Cerebellar nuclear complex (tissue), 1 donor: ENCODE data around the gene SGK2.
A peak's percentile ranks its signal among the peaks of the same experiment; 100 is the strongest.

Experiments
- DNase-seq, 2 experiments: peaks; one replicate each; lab custom pipeline; 2025; lab: John Stamatoyannopoulos, UW

Gene SGK2

DNA sequence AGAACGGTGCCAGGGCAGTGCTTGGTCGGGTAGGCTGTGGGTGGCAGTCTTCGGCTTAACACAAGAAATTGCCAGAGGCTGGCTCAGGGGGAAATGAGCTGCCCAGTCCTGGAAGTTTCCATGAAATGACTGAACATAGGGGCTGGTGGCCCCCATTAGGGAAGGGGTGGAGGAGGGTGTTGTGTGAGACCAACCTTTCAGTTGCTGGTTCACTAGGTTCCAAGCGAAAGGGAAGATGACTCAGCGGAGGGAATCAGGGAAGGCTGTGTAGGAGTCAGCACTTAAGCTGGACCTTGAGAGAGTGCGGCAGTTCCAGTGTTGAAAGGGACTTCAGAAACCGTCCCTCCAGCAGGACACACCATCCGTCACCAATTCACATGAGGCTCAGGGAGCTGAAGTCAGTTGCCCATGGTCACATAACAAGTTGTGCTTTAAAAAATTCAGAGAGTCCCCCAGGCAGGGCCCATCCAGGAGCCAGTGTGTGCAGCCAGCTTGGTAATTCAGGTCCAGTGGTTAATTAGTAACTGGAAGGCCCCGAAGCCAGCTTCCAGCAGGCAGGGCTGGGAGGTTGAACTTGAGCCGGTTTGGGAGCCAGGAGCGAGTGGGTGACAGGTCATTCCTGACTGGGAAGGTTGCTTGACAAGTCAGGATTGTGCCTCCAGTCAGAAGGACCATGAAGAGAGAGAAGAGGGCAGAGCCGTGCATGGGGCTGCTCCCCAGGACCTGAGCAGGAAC lies at the start of gene SGK2:
TSS of gene SGK2 (plus strand) at position 616 of the 735 bp plus-strand sequence. CDS start 7,469 bp downstream, outside the sequence.
- no peak for DNase-seq

DNA sequence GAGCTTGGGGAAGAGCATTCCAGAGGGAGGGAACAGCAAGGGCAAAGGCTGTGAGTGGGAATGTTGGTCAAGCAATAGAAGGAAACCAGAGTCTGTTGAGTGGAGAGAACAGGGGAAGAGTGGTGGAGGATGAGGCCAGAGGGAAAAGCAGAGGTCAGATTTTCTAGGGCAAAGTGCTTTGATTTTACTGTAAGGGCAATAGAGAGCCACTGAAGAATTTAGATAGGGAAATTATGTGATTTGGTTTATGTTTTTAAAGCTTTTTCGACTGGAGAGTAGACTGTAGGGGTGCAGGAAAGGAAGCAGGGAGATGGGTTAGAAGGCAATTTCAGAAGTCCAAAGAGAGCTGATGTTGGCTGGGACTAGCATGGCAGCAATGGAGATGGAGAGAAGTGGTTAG lies 46.9 kb upstream of the SGK2 start:
- DNase-seq: no peak

- DNase-seq: no peak
Observed at GRCh38 chr20:43513372-43513930, 45.4 kb upstream of the SGK2 start.

DNA sequence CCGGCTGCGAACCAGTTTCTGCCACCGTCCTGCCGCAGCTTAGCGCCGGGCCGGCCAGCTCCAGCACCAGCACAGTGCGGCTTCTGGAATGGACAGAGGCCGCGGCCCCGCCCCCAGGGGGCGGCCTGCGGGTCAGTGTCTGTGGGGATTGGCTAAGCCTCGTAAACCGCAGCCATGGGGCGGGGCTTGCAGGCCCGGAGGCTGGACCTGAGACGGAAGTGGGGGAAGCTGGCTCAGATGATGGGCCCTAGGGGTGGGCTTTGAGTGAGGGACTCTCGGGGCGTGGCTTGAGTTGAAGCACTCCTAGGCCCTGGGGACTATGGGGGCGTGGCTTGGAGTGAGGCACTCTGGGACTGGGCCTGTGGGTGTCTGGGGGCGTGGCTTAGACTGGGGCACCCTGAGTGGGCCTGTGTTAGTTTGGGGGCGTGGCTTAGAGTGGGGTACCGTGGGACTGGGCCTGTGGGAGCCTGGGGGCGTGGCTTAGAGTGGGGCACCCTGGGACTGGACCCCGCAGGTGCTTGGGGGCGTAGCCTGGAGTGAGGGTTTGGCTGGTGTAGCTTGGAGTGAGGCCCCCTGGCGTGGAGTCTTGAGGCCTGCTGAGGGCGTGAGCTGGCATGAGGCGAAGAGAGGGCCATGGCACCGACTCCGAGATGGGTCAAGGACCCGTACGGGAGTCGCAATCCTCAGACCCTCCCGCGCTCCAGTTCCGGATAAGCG lies 44.7 kb upstream of the SGK2 start:
- DNase-seq: peak; percentile 86

GRCh38 chr20:43514648-43514999 lies 44.2 kb upstream of the SGK2 start:
- DNase-seq: no peak

DNA sequence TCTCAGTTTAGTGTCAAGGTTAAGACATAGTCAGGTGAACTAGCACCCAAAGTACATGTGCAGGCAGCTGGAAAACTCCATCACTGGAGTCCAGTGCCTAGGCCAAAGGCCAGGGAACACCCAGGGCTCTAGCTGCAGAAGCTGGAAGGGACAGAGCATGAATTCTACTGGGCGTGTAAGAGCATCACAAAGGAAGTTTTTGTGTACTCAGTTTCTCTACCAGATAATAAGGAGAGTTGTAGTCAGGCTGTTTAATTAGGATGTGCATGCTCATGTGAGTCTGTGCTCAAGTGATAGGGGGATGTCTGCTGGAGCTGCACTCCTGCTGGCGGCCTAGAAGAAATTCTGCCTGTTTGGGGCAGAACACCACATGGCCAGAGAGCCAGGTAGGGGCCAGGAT lies 43.2 kb upstream of the SGK2 start:
- no peak for DNase-seq

- no peak for DNase-seq
Observed at GRCh38 chr20:43516251-43516824, 42.5 kb upstream of the SGK2 start.

DNA sequence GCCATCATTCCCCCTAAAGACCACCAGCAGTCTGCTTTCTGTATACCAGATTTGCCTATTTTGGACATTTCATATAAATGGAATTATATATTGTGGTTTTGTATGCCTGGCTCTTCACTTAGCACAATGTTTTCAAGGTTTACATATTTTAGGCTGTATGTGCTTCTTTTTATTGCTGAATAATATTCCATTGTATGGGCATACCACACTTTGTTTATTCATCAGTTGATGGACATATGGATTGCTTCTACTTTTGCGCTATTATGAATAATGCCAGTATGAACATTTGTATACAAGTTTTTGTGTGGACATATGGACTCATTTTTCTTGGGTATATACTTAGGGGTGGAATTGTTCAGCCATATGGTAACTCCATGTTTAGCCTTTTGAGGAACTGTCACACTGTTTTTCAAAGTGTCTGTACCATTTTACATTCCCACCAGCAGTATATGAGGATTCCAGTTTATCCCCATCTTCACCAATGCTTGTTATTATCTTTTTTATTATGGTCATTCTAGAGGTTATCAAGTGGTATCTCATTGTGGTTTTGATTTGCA lies 38.7 kb upstream of the SGK2 start:
- no peak for DNase-seq

GRCh38 chr20:43525021-43525420 lies 33.8 kb upstream of the SGK2 start:
- DNase-seq: no peak

GRCh38 chr20:43528258-43528875 lies 30.5 kb upstream of the SGK2 start:
- DNase-seq: no peak

DNA sequence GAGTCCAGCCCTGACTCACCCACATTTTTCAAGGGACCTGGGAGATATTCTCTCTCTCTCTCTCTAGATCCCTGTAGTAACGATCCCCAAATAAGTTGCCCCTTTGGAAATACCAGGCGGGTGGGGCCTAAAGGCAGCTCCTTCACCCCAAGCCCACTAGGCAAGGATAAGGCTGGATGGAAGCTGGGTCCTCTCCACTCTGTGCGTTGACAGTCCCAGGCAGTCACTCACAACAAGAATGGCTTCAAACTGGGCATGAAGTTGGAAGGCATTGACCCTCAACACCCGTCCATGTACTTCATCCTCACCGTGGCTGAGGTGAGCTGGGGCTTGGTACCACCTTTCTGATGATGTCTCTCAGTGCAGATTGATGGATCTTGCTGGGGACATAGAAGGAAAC lies 29.8 kb upstream of the SGK2 start:
- no peak for DNase-seq

GRCh38 chr20:43529457-43530153 lies 29.2 kb upstream of the SGK2 start:
- no peak for DNase-seq

GRCh38 chr20:43530321-43531090 lies 28.3 kb upstream of the SGK2 start:
- DNase-seq: no peak

- no peak for DNase-seq
Observed at GRCh38 chr20:43531091-43531443, 27.8 kb upstream of the SGK2 start.

DNA sequence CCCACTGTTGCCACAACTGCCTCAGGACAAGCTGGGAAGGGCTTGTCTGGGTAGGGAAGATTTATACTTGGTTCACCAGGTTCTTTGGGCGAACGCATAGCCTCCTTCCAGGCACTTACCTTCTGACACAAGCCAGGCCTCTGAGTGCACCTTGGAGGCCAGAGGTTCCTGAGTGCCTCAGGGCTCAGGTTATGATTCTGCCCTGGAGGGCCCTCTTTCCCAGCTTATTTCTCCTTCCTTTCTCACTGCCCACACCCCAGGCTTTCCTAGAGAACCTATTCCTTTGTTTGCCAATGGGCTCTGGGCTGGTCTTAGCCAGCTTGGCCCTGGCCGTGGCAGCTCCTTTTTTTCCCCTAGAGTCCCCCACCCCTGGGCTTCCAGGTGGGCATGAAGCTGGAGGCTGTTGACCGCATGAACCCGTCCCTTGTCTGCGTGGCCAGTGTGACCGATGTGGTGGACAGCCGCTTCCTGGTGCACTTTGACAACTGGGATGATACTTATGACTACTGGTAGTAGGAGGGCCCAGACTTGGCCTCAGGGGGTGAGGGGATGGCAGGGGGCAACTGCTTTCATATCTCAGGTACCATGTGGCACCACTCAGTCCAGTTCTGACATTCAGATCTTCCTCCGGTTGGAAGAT lies 26.3 kb upstream of the SGK2 start:
- DNase-seq: no peak

- DNase-seq: no peak
Observed at GRCh38 chr20:43533060-43533459, 25.8 kb upstream of the SGK2 start.

DNA sequence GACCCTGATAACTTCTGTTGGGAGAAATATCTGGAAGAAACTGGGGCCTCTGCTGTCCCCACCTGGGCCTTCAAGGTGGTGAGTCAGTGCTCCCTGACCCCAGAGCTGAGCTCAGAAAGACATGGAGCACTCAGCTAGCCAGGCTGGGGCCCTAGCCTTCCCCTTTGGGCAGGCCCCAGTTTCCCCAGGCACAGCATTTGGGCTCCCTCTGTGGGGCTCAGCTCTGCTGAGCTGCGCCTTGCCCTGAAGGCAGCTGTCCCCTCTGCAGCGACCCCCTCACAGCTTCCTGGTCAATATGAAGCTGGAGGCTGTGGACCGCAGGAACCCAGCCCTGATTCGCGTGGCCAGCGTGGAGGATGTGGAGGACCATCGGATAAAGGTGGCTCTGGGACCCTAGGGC lies 24.8 kb upstream of the SGK2 start:
- DNase-seq: no peak

DNA sequence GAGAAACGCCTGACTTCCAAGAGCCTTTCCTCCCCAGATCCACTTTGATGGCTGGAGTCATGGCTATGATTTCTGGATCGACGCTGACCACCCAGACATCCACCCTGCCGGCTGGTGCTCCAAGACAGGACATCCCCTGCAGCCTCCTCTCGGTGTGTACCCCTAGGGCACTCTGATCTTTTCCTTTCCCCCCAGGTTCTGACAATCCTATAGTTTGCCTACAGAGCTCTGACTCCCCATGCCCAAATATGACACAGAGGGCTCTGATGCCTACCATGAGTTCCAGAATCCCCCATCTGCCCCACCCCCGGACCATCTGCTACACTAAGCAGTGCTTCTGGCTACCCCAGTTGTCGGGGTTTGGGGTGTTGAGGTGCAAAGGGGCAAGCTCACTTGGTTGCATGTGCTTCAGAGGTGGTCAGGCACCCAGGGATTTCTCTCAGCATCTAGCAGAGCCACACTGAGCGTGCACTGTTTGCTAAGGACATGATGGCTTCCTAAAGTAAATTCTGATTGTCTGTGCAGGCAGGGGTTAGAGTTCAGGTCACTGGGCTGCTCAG lies 24.0 kb upstream of the SGK2 start:
- DNase-seq: no peak

GRCh38 chr20:43535370-43536004 lies 23.3 kb upstream of the SGK2 start:
- no peak for DNase-seq
